ENCODE data around the gene YWHAH.
A peak's percentile ranks its signal among the peaks of the same experiment; 100 is the strongest.

YWHAH gene

GRCh38 chr22:31943978-31944699, at the start of gene YWHAH:
Gene YWHAH, plus strand, starts transcription at chr22:31944535. Its CDS starts 199 bp downstream, at chr22:31944734.
- DNase-seq: peak; percentile 96

- no peak for DNase-seq
These were observed 48.8 kb upstream of the YWHAH start for GRCh38 chr22:31895411-31896123.

DNA sequence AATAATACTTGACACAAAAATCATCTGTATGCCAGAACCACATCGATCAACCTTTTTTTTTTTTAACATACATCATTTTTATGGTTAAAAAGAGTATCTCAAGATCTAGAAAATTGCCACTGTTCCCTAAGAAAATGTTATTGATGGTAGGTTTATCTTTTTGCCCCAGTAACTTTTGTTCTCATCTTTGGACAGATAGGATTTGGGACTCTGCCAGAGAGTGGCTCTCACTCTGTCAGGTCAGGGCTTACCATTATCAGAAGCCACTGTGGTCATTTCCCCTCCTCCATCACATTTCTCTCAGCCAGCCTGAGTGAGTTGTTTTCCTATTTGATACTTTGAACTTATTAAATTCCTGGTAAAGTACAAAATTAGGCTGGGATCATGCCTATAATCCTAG, 47.9 kb upstream of the YWHAH start:
- DNase-seq: no peak

DNA sequence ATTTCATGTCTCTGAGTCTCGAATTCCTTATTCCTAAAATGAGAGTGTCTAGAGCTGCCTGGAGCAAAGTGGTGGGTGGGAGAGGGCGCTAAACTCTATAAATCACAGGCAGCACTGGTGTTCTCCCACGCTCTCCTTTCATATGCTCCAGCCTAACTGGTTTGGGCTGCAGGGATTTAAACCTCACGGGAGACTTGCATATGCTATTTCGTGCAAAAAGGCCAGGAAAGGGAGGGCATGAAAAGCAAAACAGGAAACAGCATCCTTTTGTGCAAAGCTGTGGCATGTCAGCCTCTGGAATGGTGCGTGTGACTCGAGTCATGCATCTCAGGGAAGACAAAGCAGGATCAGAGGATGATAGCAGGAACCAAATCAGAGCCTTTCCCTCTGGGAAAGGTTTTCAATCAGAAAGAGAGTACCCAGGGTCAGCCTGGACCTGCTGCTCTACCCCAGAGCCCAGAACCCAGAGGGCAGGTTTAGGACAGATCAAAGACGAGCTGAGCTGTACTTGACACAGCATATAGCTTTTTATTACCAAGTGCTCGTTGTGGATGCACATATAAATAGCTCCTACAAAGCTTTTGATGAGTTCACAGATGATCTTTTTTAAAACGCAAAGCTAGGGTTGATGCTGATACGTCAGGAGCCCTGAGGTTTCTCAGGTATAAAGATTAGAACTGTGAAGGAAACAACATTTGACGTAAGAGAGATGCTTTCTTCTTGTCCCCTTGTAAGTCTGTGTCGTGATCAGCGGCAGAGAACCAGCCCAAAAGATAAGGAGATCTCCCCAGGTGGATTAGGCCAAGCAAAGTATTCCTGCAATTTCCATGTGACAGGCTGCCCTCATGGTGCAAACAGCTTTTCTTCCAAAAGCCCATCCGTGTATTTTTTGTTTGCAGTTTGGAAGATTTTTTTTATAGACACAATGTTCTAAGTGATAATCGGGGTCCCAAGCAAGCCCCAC, 46.2 kb upstream of the YWHAH start:
- DNase-seq: no peak

DNA sequence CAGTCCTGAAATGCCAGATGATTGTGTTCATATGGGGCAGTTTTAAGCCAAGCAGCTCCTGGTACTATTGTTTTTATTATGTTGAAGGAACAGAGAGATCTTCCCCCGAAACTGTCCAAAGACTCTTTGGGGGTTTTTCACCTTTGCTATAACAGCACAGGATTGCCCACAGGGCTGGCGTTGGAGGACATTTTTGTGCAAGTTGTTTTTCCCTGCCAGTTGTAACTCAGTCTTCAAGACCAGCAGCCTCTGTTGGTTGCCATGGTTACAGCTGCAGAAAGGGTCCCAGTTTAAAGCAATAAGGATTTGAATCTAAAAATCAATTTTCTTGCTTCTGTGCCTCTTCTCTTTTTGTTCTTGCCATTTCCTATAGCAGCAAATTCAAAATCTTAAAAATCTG, 45.4 kb upstream of the YWHAH start:
- DNase-seq: no peak

GRCh38 chr22:31899669-31900068, 44.7 kb upstream of the YWHAH start:
- DNase-seq: no peak

DNA sequence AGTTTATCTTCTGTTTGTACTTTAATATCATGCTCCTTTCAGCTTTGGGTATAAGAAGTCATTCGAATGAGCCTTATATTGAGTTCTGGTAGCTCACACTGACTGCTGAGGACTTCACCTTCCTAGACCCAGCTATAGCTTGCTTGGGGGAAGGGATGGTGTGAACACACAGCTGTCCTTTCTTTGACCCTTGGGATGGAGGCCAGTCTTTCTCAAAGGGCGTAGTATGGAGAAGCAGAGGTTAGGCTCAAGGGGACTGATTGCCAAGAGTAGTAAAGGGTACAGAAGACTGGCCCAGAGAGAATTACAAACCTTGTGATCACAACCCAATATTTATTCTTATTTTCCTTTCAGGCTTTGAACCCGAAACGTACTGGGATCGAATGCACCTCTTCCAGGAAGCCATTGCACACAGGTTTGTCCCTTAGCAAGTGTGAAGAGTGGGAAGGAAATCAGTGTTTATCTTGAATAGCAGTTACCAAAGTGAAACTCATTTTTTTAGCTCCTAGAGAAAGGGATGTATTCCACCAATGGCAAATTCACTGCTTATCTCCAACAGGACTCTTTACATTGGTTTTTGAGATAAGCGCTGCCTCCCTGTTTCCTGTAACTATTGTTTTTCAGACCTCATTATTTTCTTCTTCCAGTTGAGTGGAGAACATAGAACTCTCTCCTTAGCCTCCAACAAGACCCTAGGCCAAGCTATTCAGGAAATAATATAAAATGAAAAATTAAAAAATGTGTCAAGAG, 42.8 kb upstream of the YWHAH start:
- DNase-seq: no peak

GRCh38 chr22:31904651-31905050, 39.7 kb upstream of the YWHAH start:
- no peak for DNase-seq

DNA sequence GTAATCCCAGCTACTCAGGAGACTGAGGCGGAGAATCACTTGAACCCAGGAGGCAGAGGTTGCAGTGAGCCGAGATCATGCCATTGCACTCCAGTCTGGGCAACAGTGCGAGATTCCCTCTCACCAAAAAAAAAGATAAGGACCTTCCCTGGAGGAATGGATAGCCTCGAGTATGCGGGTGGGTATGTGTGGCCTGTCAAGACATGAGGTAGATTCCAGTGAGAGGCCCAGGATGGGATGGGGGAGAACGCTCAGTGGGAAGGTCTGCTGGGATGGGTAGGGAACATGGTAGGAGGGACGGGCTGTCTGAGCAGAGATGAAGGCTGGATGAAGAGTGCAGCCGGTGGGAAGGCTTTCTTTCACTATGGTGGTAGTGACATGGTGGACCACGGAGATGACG, 39.0 kb upstream of the YWHAH start:
- no peak for DNase-seq

DNA sequence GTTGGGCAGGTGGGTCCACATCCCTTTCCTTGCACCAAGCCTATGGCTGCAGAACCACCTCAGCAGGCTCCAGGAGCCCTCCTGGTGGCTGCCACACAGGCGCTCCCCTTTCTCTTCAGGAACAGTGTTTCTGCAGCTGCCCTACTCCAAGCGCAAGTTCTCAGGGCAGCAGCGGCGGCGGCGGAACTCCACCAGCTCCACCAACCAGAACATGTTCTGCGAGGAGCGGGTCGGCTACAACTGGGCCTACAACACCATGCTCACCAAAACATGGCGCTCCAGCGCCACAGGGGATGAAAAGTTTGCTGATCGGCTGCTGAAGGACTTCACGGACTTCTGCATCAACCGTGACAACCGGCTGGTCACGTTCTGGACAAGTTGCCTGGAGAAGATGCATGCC, 38.2 kb upstream of the YWHAH start:
- no peak for DNase-seq

GRCh38 chr22:31906569-31906968, 37.8 kb upstream of the YWHAH start:
- DNase-seq: no peak

GRCh38 chr22:31909977-31910376, 34.4 kb upstream of the YWHAH start:
- DNase-seq: no peak

GRCh38 chr22:31911565-31912406, 32.5 kb upstream of the YWHAH start:
- DNase-seq: no peak

GRCh38 chr22:31912407-31912743, 32.0 kb upstream of the YWHAH start:
- DNase-seq: no peak

GRCh38 chr22:31915586-31915985, 28.7 kb upstream of the YWHAH start:
- no peak for DNase-seq

DNA sequence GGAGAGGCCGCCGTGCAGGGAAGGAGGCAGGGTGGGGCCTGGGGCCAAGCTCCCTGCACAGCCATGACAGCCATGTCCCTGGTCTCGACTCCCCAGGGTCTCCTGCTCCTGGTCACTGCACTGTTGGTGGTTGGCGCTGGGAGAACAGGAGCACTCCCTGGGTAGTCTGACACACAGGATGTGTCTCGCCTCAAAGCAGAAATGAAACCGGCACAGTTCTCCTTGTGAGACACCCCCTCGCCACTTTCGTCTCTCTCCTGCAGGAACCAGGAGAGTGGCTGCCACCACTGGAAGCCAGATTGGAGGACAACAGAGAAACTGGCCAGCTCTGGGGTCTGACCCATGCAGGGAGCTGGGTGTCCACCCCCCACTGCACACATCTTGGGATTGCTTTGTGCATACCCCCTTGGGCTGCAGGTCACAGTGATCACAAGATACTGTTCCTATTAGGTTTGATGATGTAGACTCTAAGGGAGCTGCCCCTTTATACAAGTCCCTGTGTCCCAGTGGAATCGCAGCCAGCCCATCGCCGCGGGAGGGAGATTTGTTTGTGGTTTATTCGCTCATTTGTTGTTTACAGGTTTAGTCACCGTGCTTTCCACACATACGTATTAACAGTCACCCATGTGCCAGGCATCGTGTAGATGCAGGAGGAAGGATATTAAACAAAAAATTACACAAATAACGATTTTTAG, 27.0 kb upstream of the YWHAH start:
- DNase-seq: no peak

GRCh38 chr22:31919730-31920129, 24.6 kb upstream of the YWHAH start:
- DNase-seq: no peak

DNA sequence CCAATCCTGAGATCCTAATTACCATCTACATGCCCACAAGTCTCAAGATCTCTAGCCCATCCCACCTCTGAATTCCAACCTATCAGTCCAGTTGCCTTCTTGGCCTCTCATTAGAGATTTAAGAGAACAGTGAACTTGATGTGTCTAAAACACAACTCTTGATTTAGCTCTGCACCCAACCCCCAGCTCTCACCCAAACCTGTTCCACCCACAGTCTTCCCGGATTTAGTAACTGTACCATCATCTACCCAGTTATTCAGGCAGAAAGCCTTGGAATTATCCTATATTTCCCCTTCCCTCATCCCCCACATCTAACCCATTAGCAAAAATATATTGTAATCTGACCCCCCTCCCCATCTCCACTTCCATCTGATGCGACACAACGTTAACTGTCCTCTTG, 24.0 kb upstream of the YWHAH start:
- DNase-seq: no peak

- DNase-seq: no peak
These were observed 23.2 kb upstream of the YWHAH start for GRCh38 chr22:31921106-31921505.

GRCh38 chr22:31922534-31922933, 21.8 kb upstream of the YWHAH start:
- DNase-seq: no peak

DNA sequence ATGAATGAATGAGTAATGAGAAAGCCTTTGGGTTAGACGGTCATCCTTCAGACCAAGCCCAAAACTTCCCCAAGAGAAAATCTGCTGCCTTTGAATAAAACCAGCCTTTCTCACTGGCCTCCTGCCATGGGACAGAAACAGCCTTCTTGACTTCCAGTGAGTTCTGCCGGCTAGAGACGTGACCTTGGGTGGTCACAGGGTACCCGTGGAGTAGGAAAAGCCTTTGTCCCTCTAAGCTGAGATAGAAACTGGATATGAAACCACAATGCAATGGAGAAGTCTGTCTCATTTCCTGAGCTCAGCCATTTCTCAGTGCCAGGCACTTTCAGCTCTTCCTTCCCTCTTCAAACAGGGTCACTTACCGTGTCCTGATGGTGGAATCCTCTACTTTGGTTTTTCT, 21.2 kb upstream of the YWHAH start:
- no peak for DNase-seq

All from activated CD8-positive, alpha-beta memory T cell treated with anti-CD3 and anti-CD28 coated beads for 24 hours (primary cell).